DLD1 (cell line): ENCODE data around the gene ANKRD33B.

ENCODE experiments used
- in situ Hi-C: cut with HindIII; loops from 2 replicates; pipeline ENCODE4 v1.10.0; 2017; ENCODE audit warnings: low sequenced_read_pairs

The ANKRD33B gene

DNA sequence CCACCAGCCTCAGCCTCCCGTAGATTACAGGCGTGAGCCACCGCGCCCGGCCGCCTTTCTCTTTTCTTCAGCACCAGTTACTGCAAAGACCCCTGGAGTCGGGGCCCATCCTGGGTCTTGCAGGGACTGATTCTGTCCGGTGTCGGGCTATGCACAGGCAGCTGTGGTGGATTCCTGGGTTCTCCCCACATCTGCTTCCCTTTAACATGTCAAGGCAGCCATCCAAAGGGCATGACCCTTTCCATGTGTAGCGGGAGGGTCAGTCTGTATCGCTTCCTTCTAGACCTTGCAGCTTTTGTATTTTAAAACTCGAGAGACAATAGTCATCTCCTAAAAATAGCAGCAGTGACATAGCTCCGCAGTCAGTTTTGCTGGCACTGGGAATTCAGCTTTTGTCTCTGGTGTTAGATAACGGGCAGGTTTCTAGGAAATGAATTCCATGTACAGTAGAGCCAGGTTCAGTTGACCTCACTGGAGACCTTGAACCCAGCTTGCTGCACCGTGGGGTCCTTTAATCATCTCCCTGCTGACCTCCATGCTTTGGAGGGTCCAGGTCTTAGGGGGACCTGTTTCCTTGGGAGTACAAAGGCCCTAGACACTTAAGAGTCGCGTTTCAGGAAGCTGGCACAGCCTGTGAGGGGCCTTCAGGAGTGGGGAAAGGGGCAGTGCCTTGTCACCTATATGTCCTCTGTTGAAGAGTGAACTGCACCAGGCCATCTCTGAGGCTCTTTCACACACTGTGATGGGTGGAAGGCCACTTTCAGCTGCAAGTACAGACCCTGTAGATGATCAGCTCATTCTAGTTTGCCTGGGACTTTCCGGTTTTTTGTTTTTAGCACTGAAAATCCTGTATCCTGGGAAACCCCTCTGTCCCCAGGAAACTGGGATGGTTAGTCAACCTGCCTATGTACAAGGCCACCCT, 13.8 kb downstream of the ANKRD33B start:
- in situ Hi-C loops = no loop called here

- in situ Hi-C loops = no loop called here
These were observed 14.4 kb downstream of the ANKRD33B start for GRCh38 chr5:10578293-10578665.

- in situ Hi-C loops = no loop called here
These were observed 15.0 kb downstream of the ANKRD33B start for GRCh38 chr5:10578869-10579268.

- in situ Hi-C loops = no loop called here
These were observed 16.0 kb downstream of the ANKRD33B start for GRCh38 chr5:10579536-10580521.

DNA sequence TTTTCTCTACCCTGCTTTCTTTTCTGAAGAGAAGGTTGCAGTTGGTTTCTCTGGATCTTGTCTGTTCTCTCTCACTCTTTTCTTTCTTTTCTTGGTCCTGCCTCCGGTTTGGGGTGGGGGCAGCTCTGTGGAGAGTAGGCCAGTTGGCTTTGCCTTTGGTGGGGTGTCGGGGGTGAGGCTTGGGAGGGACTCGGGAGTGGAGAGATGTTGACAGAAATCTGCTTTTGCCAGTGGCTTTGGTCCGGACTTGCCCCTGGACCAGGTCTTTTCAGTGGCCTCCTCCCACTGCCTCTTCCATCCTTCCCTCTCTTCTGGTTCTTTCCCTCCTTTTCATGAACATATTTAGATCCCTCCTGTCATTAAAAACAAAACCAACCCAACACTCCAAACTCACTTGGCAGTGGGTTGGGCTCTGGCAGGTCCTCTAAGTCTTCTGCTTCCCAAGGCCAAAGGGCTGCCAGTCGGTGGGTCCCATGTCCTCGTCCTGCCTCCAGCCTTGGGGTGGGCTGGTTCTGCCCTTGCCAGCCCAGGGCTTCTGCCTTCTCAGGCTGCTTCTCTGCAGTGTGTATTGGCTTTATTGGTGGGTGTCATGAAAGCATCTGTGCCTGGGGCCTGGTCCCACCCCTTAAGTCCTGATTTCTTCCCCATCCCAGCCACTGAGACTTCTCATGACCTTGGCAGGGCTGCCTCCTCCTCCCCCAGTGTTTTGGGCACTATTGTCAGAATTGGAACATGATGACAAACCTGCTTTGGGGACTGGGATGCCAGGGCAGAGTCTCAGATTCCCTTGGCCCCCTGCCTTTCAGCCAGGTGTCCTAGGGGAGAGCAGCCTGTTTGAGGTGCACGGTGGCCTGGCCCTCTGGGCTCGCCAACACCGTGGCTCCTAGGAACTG, 16.9 kb downstream of the ANKRD33B start:
- in situ Hi-C loops = no loop called here

DNA sequence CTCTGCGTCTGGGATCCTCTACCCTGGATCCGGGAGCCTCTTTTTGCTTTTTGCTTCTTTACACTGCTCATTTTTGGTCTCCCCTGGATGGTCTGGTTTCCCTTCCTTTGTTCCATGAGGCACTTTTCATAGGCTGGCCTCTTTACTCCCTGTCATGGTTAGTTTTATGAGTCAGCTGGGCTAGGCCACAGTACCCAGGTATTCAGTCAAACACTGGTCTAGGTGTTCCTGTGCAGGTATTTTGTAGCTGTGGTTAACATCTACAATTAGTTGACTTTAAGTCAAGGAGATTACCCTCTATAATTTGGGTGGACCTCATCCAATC, 17.5 kb downstream of the ANKRD33B start:
- in situ Hi-C loops = no loop called here

GRCh38 chr5:10581867-10582511, 18.1 kb downstream of the ANKRD33B start:
- in situ Hi-C loops = no loop called here

DNA sequence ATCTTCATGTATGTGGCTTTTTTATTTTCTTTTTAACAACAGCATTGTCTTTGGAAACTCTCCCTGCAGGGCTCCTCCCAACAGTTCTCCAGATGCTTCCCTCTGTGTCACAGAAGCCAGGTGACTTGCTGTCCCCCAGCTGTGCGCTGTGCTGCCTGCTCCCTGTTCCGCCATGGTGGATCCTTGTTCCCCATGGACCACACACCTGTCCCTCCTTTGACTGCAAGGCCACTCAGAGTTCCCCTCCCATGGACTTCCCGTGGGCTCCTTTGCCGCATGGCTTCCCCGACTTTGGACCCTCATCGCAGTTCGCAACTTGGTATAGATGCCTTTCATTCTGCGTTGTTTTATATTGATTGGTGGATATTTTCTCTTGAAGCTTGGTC, 18.6 kb downstream of the ANKRD33B start:
- in situ Hi-C loops = no loop called here

GRCh38 chr5:10583663-10584572, 20.0 kb downstream of the ANKRD33B start:
- in situ Hi-C loops = no loop called here

GRCh38 chr5:10584714-10585517, 21.0 kb downstream of the ANKRD33B start:
- in situ Hi-C loops = no loop called here

GRCh38 chr5:10585518-10585915, 21.6 kb downstream of the ANKRD33B start:
- in situ Hi-C loops = no loop called here

DNA sequence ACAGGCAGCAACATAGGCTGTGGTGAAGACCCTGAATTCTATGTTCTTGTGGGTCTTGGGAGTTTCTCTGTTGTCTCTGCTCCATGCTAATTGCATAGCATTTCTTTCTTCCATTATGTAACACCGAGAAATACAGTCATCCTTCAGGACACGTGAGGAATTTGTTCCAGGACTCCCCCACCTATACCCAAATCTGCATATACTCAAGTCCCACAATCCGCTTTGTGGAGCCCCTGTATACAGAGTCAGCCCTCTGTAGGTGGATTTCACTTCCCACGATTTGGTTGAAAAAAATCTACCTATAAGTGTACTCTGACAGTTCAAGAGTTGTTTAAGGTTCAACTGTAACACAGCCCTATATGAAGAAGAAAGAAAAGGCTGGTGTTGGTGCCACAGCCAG, 22.1 kb downstream of the ANKRD33B start:
- in situ Hi-C loops = no loop called here

- in situ Hi-C loops = no loop called here
These were observed 22.7 kb downstream of the ANKRD33B start for GRCh38 chr5:10586555-10586954.

- in situ Hi-C loops = no loop called here
These were observed 24.4 kb downstream of the ANKRD33B start for GRCh38 chr5:10588109-10588775.

DNA sequence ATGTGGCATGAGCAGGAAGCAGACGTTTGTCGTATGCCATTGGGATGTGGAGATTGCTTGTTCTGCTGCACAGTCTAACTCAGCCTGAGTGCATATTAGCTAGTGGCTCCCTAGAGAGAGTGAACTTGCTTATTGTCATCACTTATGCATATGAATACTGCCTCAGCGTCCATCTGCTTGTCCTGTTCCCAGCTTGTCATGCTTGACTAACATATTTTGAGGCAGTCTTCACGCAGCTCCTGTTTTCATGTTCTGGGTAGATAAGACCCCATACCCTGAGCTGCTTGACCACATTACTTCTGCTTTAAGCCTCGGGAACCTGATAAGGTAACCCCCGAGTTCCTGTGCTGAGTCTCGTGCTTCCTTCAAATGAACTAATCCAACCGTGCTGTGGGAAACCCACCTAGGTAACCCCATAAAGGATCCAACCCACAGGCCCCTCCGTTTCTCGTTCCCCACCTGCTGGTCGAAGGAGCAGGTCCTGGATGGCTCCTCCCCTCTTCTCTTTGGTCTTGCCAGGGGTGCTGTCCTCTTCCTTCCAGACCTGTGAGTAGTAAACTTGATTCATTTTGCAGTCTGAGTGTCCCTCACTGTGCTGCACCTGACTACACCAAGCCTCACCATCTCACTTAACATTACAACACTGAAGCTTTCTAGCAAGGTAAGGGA, 25.0 kb downstream of the ANKRD33B start:
- in situ Hi-C loops = no loop called here

DNA sequence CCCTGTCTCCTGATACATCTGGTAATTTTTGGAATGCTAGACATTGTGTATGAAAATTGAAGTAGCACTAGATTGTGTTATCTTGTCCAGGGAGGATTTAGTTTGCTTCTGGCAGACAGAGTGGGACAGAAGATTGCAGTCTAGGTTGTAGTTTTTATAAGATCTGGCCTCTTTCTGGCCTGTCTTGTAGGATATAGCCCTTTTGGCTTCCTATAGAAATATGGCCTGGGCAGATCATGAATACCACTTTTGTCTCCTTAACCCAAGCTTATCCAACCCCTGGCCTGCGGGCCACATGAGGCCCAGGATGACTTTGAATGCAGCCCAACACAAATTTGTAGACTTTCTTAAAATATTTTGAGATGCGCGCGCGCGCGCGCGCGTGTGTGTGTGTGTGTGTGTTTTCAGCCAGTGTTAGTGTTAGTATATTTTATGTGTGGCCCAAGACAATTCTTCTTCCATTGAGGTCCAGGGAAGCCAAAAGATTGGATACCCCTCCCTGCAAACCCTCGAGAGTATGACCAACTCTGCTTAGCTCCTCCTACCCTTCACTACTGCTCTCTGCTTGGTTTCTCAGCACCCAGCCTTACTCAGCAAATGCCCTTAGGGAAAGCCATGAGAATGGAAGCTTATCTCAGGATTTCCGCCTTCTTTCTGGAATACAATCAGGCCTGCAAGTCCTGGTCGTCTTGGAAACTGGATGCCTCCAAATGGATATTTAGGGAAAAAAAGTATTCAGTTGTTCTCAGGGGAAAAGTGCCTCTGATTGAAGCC, 26.5 kb downstream of the ANKRD33B start:
- in situ Hi-C loops = no loop called here

DNA sequence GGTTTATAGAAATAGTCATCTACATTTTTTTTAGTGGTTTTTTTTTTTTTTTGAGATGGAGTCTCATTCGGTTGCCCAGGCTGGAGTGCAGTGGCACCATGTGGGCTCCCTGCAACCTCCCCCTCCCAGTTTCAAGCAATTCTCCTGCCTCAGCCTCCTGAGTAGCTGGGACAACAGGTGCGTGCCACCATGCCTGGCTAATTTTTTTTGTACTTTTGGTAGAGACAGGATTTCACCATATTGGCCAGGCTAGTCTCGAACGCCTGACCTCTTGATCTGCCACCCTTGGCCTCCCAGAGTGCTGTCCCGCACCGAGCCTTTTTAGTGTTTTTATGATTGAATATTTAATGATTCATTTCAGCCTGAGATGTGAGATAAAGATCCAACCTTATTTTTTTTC, 27.3 kb downstream of the ANKRD33B start:
- in situ Hi-C loops = no loop called here
